GM19438 (cell line): Measurements from ENCODE around the gene OCA2.
"Not testable (repeated sequence)": the region's sequence is repeated elsewhere in the genome, so short reads cannot be mapped to it uniquely, and the experiment has no call there.

Source experiments
- ATAC-seq: cut with Tn5 transposase; IDR thresholded peaks from one replicate; pipeline ENCODE4 v1.9.1; 2021; ENCODE audit warnings: low read depth; ENCODE audit not compliant: unreplicated experiment

The OCA2 gene

GRCh38 chr15:27855137-27855536, 244.0 kb downstream of the OCA2 start:
- no peak for ATAC-seq

GRCh38 chr15:27854601-27855000, 244.5 kb downstream of the OCA2 start:
- no peak for ATAC-seq

GRCh38 chr15:27853624-27854455, 245.3 kb downstream of the OCA2 start:
- no peak for ATAC-seq

GRCh38 chr15:27851858-27852210, 247.3 kb downstream of the OCA2 start:
- ATAC-seq: no peak

- ATAC-seq: no peak
Measured at GRCh38 chr15:27850981-27851857, 247.9 kb downstream of the OCA2 start.

GRCh38 chr15:27850050-27850449, 249.1 kb downstream of the OCA2 start:
- no peak for ATAC-seq

GRCh38 chr15:27848936-27849335, 250.2 kb downstream of the OCA2 start:
- not testable (repeated sequence) for ATAC-seq

GRCh38 chr15:27847775-27848710, 251.1 kb downstream of the OCA2 start:
- ATAC-seq: no peak

GRCh38 chr15:27846722-27847395, 252.3 kb downstream of the OCA2 start:
- ATAC-seq: no peak

GRCh38 chr15:27845535-27846369, 253.4 kb downstream of the OCA2 start:
- ATAC-seq: no peak

- no peak for ATAC-seq
Measured at GRCh38 chr15:27844018-27844666, 255.0 kb downstream of the OCA2 start.

- ATAC-seq: no peak
Measured at GRCh38 chr15:27843146-27843545, 256.0 kb downstream of the OCA2 start.

- no peak for ATAC-seq
Measured at GRCh38 chr15:27842526-27842925, 256.6 kb downstream of the OCA2 start.

- ATAC-seq: no peak
Measured at GRCh38 chr15:27835233-27835939, 263.7 kb downstream of the OCA2 start.

- no peak for ATAC-seq
Measured at GRCh38 chr15:27834684-27835083, 264.4 kb downstream of the OCA2 start.

GRCh38 chr15:27833974-27834373, 265.1 kb downstream of the OCA2 start:
- no peak for ATAC-seq

GRCh38 chr15:27833178-27833577, 265.9 kb downstream of the OCA2 start:
- ATAC-seq: no peak

- no peak for ATAC-seq
Measured at GRCh38 chr15:27832237-27832596, 266.9 kb downstream of the OCA2 start.
